Mucosa of rectum (tissue), 2 donors: ENCODE results near the gene UBE3D.
A peak's percentile ranks its signal among the peaks of the same experiment; 100 is the strongest.

ENCODE experiments used
- H3K27ac ChIP-seq, 2 donors: one replicate each; pipeline ENCODE4 v1.7.0; 2013; ENCODE audit warnings: inconsistent platforms in 2 of 2, low read depth in 2 of 2, low read length in 2 of 2
- H3K27me3 ChIP-seq, 2 donors: one replicate each; pipeline ENCODE4 v1.7.0; 2013; ENCODE audit warnings: low read length in 2 of 2; ENCODE audit not compliant: control insufficient read depth in 2 of 2, insufficient read depth in 2 of 2
- H3K36me3 ChIP-seq, 2 donors: one replicate each; pipeline ENCODE4 v1.7.0; 2013; ENCODE audit warnings: low read length in 2 of 2; ENCODE audit not compliant: control insufficient read depth in 2 of 2, insufficient read depth in 2 of 2
- H3K4me1 ChIP-seq, 2 donors: one replicate each; pipeline ENCODE4 v1.7.0; 2013; ENCODE audit warnings: low read length in 2 of 2, mild to moderate bottlenecking in 1 of 2; ENCODE audit not compliant: control insufficient read depth in 2 of 2, insufficient read depth in 2 of 2
- H3K4me3 ChIP-seq, 2 donors: one replicate each; pipeline ENCODE4 v1.7.0; 2013; ENCODE audit warnings: low read length in 2 of 2
- H3K9ac ChIP-seq, 2 donors: one replicate each; pipeline ENCODE4 v1.7.0; 2013; ENCODE audit warnings: low read length in 2 of 2, low read depth in 1 of 2, mild to moderate bottlenecking in 1 of 2
- H3K9me3 ChIP-seq, 2 donors: one replicate each; pipeline ENCODE4 v1.7.0; 2013; ENCODE audit warnings: low read length in 2 of 2; ENCODE audit not compliant: control insufficient read depth in 2 of 2
- donor health status: healthy.
- donor health status: Normal muscosa, but diverticular disease.

The UBE3D gene

DNA sequence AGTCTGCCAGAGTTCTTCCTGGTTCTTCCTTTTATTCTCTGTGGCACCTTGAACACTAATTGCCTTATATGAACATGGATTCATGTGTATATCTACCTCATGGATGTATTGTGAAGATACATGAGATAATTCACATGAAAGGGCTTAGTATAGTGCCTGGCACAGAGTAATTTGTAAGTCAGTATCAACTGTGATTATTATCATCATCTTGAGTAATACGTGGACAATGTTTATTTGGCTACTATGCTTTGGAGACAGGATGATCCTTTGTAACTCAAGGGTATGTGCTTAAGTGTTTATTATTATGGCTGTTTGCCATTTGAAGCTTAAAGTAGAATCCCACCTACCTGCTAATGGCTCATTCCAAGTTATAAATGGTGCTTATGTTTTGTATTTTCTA is 17.8 kb upstream of the UBE3D start:
- Histone ChIP-seq H3K27me3 (no peaks in the 10 kb centered on the region), H3K27ac (no peak overlapping the region), H3K4me3 (no peak overlapping the region), H3K9me3 (no peaks in the 10 kb centered on the region), H3K9ac (no peak overlapping the region), H3K4me1 (no peaks in the 10 kb centered on the region), H3K36me3 (no peaks in the 10 kb centered on the region)

DNA sequence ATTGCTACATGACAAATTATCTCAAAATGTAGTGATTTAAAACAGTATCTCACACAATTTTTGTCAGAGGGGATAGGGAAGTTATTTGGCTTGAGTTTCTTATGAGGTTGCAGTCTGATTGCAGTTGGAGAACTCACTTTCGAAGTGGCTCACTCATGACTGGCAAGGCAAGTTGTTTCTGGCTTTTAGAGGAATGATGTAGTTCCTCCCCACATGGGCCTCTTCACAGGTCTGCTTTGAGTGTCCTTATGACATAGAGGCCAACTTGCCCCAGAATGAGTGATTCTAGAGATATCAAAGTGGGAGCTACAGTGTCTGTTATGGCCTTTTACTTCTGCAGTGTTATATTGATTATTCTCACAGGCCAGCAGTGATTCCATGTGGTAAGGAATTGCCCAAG is 8.0 kb upstream of the UBE3D start:
- H3K27me3 ChIP-seq = no peaks in the 10 kb centered on the region
- peaks cover 18 to 21% of the 10 kb centered on the region in 2 donors for H3K4me1 ChIP-seq
- no peak overlapping the region for H3K27ac ChIP-seq
- H3K4me3 ChIP-seq = no peak overlapping the region
- H3K9ac ChIP-seq = no peak overlapping the region
- peaks cover 0 to 4% of the 10 kb centered on the region in 2 donors for H3K36me3 ChIP-seq
- H3K9me3 ChIP-seq = no peaks in the 10 kb centered on the region

- Histone ChIP-seq H3K36me3 (peaks cover 0 to 4% of the 10 kb centered on the region in 2 donors), H3K27me3 (no peaks in the 10 kb centered on the region), H3K4me1 (peaks cover 22 to 23% of the 10 kb centered on the region in 2 donors), H3K4me3 (no peak overlapping the region), H3K27ac (no peak overlapping the region), H3K9ac (no peak overlapping the region), H3K9me3 (no peaks in the 10 kb centered on the region)
Observed at GRCh38 chr6:83072726-83073125, 7.1 kb upstream of the UBE3D start.

DNA sequence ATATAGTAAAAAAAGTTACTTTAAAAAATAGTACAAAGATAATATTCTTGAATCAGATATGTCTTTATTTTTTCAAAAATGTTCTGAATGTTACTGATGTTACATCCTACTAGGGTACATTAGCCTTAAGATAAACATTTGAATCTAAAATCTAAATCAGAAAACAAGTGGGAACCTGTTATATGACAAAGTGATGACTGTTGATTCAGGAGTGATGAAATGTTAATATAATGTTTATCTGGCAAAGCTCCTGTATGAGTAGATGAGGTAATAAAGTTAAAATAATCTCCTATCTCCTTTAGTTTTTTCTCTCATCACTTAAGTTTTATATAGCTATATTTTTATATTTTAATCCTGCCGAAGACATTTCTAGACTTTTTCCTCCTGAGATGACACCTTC is 6.1 kb upstream of the UBE3D start:
- H3K27me3 ChIP-seq = no peaks in the 10 kb centered on the region
- no peak overlapping the region for H3K9ac ChIP-seq
- peaks cover 22 to 23% of the 10 kb centered on the region in 2 donors for H3K4me1 ChIP-seq
- H3K36me3 ChIP-seq = peaks cover 0 to 4% of the 10 kb centered on the region in 2 donors
- H3K4me3 ChIP-seq = no peak overlapping the region
- no peak overlapping the region for H3K27ac ChIP-seq
- no peaks in the 10 kb centered on the region for H3K9me3 ChIP-seq

DNA sequence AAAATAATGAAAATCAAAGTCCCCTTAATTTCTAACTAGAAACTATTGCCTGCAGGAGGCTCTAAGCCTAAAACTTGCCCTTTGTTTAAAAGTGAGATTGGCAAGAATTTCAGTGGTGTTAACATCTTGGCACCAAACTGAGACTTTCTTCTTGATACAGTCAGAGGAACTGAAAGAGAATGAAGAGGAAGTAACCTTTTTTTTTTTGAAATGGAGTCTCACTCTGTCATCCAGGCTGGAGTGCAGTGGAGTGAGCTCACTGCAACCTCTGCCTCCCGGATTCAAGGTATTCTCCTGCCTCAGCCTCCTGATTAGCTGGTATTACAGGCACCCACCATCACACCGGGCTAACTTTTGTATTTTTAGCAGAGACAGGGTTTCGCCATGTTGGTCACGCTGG is 5.4 kb upstream of the UBE3D start:
- no peaks in the 10 kb centered on the region for H3K27me3 ChIP-seq
- H3K4me1 ChIP-seq = peaks cover 22 to 23% of the 10 kb centered on the region in 2 donors
- H3K4me3 ChIP-seq = peak overlapping the region; percentile 16 to 49
- no peaks in the 10 kb centered on the region for H3K9me3 ChIP-seq
- H3K27ac ChIP-seq = peak overlapping the region in 1 of 2 donors; percentile 7
- peaks cover 0 to 4% of the 10 kb centered on the region in 2 donors for H3K36me3 ChIP-seq
- H3K9ac ChIP-seq = peak overlapping the region in 1 of 2 donors; percentile 39

GRCh38 chr6:83069633-83070032 is 4.0 kb upstream of the UBE3D start:
- peaks cover 23 to 29% of the 10 kb centered on the region in 2 donors for H3K4me1 ChIP-seq
- H3K9me3 ChIP-seq = no peaks in the 10 kb centered on the region
- H3K9ac ChIP-seq = no peak overlapping the region
- no peaks in the 10 kb centered on the region for H3K27me3 ChIP-seq
- no peak overlapping the region for H3K4me3 ChIP-seq
- no peak overlapping the region for H3K27ac ChIP-seq
- no peaks in the 10 kb centered on the region for H3K36me3 ChIP-seq

- Histone ChIP-seq H3K27ac (peak overlapping the region; percentile 95 to 98), H3K9me3 (no peaks in the 10 kb centered on the region), H3K4me1 (peaks cover 23 to 29% of the 10 kb centered on the region in 2 donors), H3K27me3 (no peaks in the 10 kb centered on the region), H3K4me3 (peak overlapping the region; percentile 94), H3K9ac (peak overlapping the region; percentile 84 to 92), H3K36me3 (no peaks in the 10 kb centered on the region)
Observed at GRCh38 chr6:83068616-83069015, 3.0 kb upstream of the UBE3D start.

DNA sequence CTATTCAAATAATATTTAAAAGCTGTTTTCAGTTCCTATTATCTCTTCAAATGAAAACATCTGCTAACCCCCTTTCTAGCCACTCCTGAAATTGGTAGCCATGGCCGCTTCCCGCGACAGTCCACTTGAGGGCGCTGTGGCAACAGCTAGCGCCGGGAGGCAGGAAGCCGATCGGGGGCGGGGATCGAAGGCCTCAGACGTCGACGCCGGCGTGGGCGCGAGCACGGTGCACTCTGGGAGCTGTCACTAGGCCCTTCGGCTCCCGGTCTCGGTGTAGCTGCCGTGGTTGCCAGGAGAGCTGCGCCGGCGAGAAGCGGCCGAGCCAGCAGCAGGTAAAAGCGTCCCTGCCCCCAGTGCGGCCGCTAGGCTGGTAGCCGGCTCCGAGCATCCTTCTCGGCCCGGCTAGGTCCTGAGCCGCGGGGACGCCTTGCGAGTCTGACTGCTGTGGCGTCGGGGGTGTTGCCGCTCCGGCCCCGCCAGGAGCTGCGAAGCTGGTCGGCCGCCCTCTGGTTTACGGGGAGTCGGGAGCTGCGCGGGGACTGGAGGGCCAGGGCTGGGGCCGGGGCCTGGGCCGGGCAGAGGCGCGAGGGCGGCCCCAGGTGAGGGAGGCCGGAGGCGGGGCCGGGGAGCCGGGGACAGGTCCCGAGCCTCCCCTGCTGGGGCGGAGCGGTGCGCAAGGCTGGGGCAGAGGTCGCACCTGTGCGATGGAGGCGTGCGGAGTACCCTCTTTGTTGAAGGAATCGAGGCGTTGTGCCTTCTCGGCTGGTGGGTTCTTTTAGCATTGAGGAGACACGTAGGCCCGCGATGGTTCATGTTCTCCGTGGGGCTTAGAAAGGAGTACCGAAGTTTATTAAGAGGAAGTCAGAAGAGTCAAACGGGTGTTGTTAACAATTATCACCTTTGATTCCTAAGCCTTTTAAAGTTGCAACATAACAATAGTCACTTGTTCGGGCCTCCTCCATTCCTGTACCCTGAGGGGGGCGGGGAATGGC is 2.1 kb upstream of the UBE3D start, which contains the start of gene DOP1A:
DOP1A (plus strand) TSS at position 224 of the 992 bp plus-strand sequence. CDS start 29,307 bp downstream, outside the sequence.
- Histone ChIP-seq H3K9ac (peak within 1 kb of the TSS; percentile 84 to 92), H3K4me3 (peak within 1 kb of the TSS; percentile 94), H3K4me1 (peaks cover 23 to 29% of the 10 kb centered on the region in 2 donors), H3K27me3 (no peaks in the 10 kb centered on the region), H3K27ac (peak within 1 kb of the TSS; percentile 95 to 98), H3K9me3 (no peaks in the 10 kb centered on the region), H3K36me3 (no peaks in the 10 kb centered on the region)

DNA sequence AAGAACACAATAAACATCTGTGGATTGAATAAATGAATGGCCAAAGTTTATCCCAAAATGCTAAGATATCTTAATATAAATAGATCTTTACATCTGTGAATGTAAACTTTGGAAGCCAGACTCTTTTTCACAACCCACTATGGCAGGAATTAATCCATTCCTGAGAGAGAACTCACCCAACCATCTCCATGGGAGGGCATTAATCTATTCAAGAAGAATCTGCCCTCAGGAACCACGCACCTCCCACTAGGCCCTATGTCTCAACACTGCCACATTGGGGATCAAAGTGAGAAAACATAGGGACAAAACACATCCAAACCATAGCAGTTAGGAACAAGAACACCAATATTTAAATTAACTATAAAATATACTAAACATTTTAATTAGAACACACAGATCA is 3.4 kb downstream of the UBE3D start:
- no peak overlapping the region for H3K4me3 ChIP-seq
- H3K27me3 ChIP-seq = no peaks in the 10 kb centered on the region
- peaks cover 0 to 6% of the 10 kb centered on the region in 2 donors for H3K4me1 ChIP-seq
- no peaks in the 10 kb centered on the region for H3K9me3 ChIP-seq
- H3K9ac ChIP-seq = no peak overlapping the region
- no peaks in the 10 kb centered on the region for H3K36me3 ChIP-seq
- no peak overlapping the region for H3K27ac ChIP-seq

GRCh38 chr6:83061190-83061589 is 4.5 kb downstream of the UBE3D start:
- Histone ChIP-seq H3K9ac (no peak overlapping the region), H3K27me3 (no peaks in the 10 kb centered on the region), H3K4me1 (peaks cover 0 to 6% of the 10 kb centered on the region in 2 donors), H3K4me3 (no peak overlapping the region), H3K36me3 (peaks cover 0 to 2% of the 10 kb centered on the region in 2 donors), H3K27ac (no peak overlapping the region), H3K9me3 (no peaks in the 10 kb centered on the region)
